ENCODE results near the gene KLHL40.

Gene KLHL40

GRCh38 chr3:42658091-42658770 lies 27.1 kb upstream of the KLHL40 start:
- DNase-seq (ENCODE audit: low spot score), result no peak

GRCh38 chr3:42658771-42659390 lies 26.5 kb upstream of the KLHL40 start:
- no peak for DNase-seq (ENCODE audit: low spot score)

GRCh38 chr3:42659451-42660130 lies 25.7 kb upstream of the KLHL40 start:
- DNase-seq (ENCODE audit: low spot score), result no peak

GRCh38 chr3:42660131-42660715 lies 25.1 kb upstream of the KLHL40 start:
- DNase-seq (ENCODE audit: low spot score), result no peak

- no peak for DNase-seq (ENCODE audit: low spot score)
These were observed 24.4 kb upstream of the KLHL40 start for GRCh38 chr3:42660898-42661297.

GRCh38 chr3:42661593-42662022 lies 23.7 kb upstream of the KLHL40 start:
- DNase-seq (ENCODE audit: low spot score), result no peak

GRCh38 chr3:42662037-42662812 lies 23.1 kb upstream of the KLHL40 start:
- DNase-seq (ENCODE audit: low spot score), result no peak

GRCh38 chr3:42662813-42663535 lies 22.4 kb upstream of the KLHL40 start:
- DNase-seq (ENCODE audit: low spot score), result no peak

- no peak for DNase-seq (ENCODE audit: low spot score)
These were observed 21.5 kb upstream of the KLHL40 start for GRCh38 chr3:42663581-42664437.

GRCh38 chr3:42664438-42664803 lies 20.9 kb upstream of the KLHL40 start:
- DNase-seq (ENCODE audit: low spot score), result no peak

- no peak for DNase-seq (ENCODE audit: low spot score)
These were observed 20.1 kb upstream of the KLHL40 start for GRCh38 chr3:42665050-42665878.

GRCh38 chr3:42666022-42666421 lies 19.3 kb upstream of the KLHL40 start:
- DNase-seq (ENCODE audit: low spot score), result no peak

- DNase-seq (ENCODE audit: low spot score), result no peak
These were observed 18.7 kb upstream of the KLHL40 start for GRCh38 chr3:42666577-42666998.

- DNase-seq (ENCODE audit: low spot score), result no peak
These were observed 18.2 kb upstream of the KLHL40 start for GRCh38 chr3:42667096-42667522.

GRCh38 chr3:42667523-42668412 lies 17.6 kb upstream of the KLHL40 start:
- no peak for DNase-seq (ENCODE audit: low spot score)

- no peak for DNase-seq (ENCODE audit: low spot score)
These were observed 16.9 kb upstream of the KLHL40 start for GRCh38 chr3:42668413-42668760.

- no peak for DNase-seq (ENCODE audit: low spot score)
These were observed 16.5 kb upstream of the KLHL40 start for GRCh38 chr3:42668793-42669217.

- DNase-seq (ENCODE audit: low spot score), result no peak
These were observed 15.2 kb upstream of the KLHL40 start for GRCh38 chr3:42670051-42670576.

Data from CD4-positive, alpha-beta T cell treated with Interleukin-2 at 100 ng/mL for 4 hours (primary cell).